GM10248 (cell line): Measurements from ENCODE around the gene NAXD.
"Not testable (repeated sequence)": the region's sequence is repeated elsewhere in the genome, so short reads cannot be mapped to it uniquely, and the experiment has no call there.

Experiments
- CTCF ChIA-PET: fragments of 300-600 bp; sonication (Branson Sonifier 250); formaldehyde crosslinking; extraction: SDS; loops from one replicate; lab custom pipeline; 2021; ENCODE audit warnings: antibody characterized with exemption; lab: Yijun Ruan, JAX
- POLR2A ChIA-PET: fragments of 350-650 bp; sonication (Branson Sonifier 250); formaldehyde crosslinking; extraction: SDS; loops from one replicate; lab custom pipeline; 2020; ENCODE audit warnings: antibody characterized with exemption; lab: Yijun Ruan, JAX
- DNase-seq: peaks from one replicate; pipeline ENCODE4 v3.0.0; 2012; ENCODE audit errors: extremely low spot score
- CTCF ChIP-seq: IDR thresholded peaks from 2 replicates; pipeline ENCODE4 v1.5.1; 2012; ENCODE audit warnings: mild to moderate bottlenecking, low read depth; ENCODE audit errors: extremely low read depth, missing control alignments, control extremely low read depth

Gene NAXD

GRCh38 chr13:110630566-110631119 is 15.3 kb downstream of the NAXD start:
- CTCF ChIA-PET, result interaction anchor here (0.9 to 1.4 kb wide), 4 partner anchors 10 to 175 kb away, joined by 3 to 5 read pairs (median 4); no protein-coding TSS in a partner anchor
- no peak for TF ChIP-seq CTCF
- no peak for DNase-seq

DNA sequence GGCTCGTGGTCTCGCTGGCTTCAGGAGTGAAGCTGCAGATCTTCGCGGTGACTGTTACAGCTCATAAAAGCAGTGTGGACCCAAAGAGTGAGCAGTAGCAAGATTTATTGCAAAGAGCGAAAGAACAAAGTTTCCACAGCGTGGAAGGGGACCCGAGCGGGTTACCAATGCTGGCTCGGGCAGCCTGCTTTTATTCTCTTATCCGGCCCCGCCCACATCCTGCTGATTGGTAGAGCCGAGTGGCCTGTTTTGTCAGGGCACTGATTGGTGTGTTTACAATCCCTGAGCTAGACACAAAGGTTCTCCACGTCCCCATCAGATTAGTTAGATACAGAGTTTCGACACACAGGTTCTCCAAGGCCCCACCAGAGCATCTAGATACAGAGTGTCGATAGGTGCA is 16.9 kb downstream of the NAXD start:
- POLR2A ChIA-PET, DNase-seq: not testable (repeated sequence)
- CTCF ChIA-PET, result interaction anchor here (0.7 to 1.3 kb wide), 2 partner anchors 13 to 39 kb away, joined by 3 read pairs; no protein-coding TSS in a partner anchor

More at GRCh38 chr13:110630566-110631119, 15.3 kb downstream of the NAXD start:
- POLR2A ChIA-PET, result no interaction called here

- ChIA-PET POLR2A (no interaction called here), CTCF (no interaction called here)
- no peak for TF ChIP-seq CTCF
- DNase-seq, result no peak
These were observed 18.4 kb downstream of the NAXD start for GRCh38 chr13:110633776-110634175.

DNA sequence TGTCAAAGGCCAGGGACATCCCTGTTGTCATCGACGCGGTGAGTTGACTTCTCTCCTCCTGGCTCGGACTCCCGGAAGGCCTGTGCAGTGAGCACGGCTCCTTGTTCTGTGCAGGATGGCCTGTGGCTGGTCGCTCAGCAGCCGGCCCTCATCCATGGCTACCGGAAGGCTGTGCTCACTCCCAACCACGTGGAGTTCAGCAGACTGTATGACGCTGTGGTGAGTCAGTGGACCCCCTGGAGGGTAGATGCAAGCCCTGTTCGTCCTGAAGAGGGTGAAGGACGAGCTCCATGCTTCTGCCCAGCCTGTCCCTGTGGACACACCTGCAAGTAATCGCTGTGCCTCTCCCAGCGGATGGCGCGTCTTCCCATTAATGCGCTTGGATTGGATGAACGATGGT is 19.2 kb downstream of the NAXD start:
- POLR2A ChIA-PET, result interaction anchor here (0.5 kb wide), 1 partner anchor 106 kb away, joined by 3 read pairs; no protein-coding TSS in a partner anchor
- TF ChIP-seq CTCF, result no peak
- CTCF ChIA-PET, result no interaction called here
- DNase-seq, result no peak

DNA sequence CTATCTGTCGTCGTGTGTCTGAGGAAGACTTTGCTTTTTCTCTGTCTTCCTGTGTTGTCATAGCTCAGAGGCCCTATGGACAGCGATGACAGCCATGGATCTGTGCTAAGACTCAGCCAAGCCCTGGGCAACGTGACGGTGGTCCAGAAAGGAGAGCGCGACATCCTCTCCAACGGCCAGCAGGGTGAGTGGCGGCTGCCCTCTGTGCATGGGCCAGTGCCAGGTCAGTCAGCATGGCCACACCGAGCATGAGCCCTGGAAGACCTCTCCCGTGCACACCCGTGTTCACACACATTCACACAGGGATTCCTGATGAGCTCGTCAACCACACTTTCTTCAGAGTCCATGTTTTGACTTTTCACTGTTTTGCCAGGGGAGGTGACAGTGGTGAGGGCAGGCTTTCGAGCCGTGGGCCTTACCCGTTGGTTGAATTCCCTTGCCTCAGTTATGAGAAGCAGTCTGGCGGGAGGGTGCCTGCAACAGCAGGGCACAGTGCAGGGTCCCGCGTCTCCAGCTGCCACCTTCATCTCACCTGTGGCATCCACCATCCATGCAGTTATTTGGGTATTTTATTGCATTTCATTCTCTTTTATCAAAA is 20.2 kb downstream of the NAXD start:
- DNase-seq, result no peak
- TF ChIP-seq CTCF, result no peak
- POLR2A ChIA-PET, result no interaction called here
- CTCF ChIA-PET, result interaction anchor here (0.9 to 2.5 kb wide), 5 partner anchors 9 to 44 kb away, joined by 3 to 8 read pairs (median 3); no protein-coding TSS in a partner anchor

GRCh38 chr13:110636053-110636475 is 20.7 kb downstream of the NAXD start:
- ChIA-PET CTCF (interaction anchor here (0.9 to 2.5 kb wide), 5 partner anchors 9 to 180 kb away, joined by 3 to 8 read pairs (median 3); no protein-coding TSS in a partner anchor), POLR2A (no interaction called here)
- DNase-seq, result no peak
- TF ChIP-seq CTCF, result no peak

DNA sequence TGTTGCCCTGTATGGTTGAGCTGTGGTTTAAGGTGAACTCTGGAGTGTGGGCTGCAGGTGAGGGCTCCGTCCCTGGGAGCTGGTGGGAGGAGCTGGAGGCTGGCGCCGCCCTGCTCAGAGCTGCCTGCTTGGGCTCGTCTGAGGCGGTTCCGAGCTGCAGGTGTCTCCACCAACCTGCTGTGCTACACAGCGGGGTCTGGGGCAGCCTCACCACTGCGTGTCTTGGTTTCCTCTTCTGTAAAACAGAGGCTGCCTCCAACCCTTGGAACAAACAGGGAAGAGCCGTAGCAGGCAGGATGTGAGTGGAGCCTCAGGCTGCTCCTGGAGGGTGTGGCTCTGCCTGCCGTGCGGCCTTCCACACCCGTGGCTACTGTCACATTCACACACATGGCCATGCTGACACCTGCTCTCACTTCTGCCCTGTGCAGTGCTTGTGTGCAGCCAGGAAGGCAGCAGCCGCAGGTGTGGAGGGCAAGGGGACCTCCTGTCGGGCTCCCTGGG is 21.4 kb downstream of the NAXD start:
- no peak for DNase-seq
- POLR2A ChIA-PET, result no interaction called here
- CTCF ChIA-PET, result interaction anchor here (0.9 to 2.5 kb wide), 3 partner anchors 8 to 181 kb away, joined by 3 to 8 read pairs (median 3); no protein-coding TSS in a partner anchor
- no peak for TF ChIP-seq CTCF
